Testis (tissue), 2 donors: ENCODE data around the gene DERL3.

Source experiments
- CTCF ChIP-seq, 3 experiments: fragments of 450-650 bp in 2 of 3; fragments of 200-600 bp in 1 of 3; sonication (generic) in 1 of 3; IDR thresholded peaks; one replicate each; pipeline ENCODE4 v1.5.1; 2016 to 2019; ENCODE audit warnings: antibody characterized with exemption in 3 of 3, mild to moderate bottlenecking in 2 of 3, moderate library complexity in 1 of 3
- POLR2A ChIP-seq: fragments of 450-650 bp; IDR thresholded peaks from one replicate; pipeline ENCODE4 v1.6.1; 2017; ENCODE audit warnings: antibody characterized with exemption, mild to moderate bottlenecking, moderate library complexity

- TF ChIP-seq CTCF (IDR thresholded peaks at IDR 0.05) (no peak), POLR2A (no peak)
Observed at GRCh38 chr22:23789121-23789520, 49.7 kb downstream of the DERL3 start.
